Activated naive CD4-positive, alpha-beta T cell (primary cell): Measurements from ENCODE around the gene HOXA10.

Experiments used
- DNase-seq, 4 experiments: peaks; one replicate each; lab custom pipeline; 2025; lab: John Stamatoyannopoulos, UW

The HOXA10 gene

GRCh38 chr7:27165996-27166530 is 8.1 kb downstream of the HOXA10 start:
- no peak for DNase-seq

GRCh38 chr7:27165089-27165995 is 8.8 kb downstream of the HOXA10 start, which contains the start of gene HOXA9:
Gene HOXA9, minus strand, starts transcription at chr7:27165537. Its CDS starts 80 bp downstream, at chr7:27165457.
- DNase-seq: no peak

GRCh38 chr7:27164367-27165088 is 9.6 kb downstream of the HOXA10 start:
- no peak for DNase-seq

- DNase-seq: no peak
Measured at GRCh38 chr7:27164045-27164366, 10.1 kb downstream of the HOXA10 start.

- DNase-seq: no peak
Measured at GRCh38 chr7:27163288-27164044, 10.7 kb downstream of the HOXA10 start.

GRCh38 chr7:27162561-27163287 is 11.4 kb downstream of the HOXA10 start:
- no peak for DNase-seq

GRCh38 chr7:27161721-27162560 is 12.2 kb downstream of the HOXA10 start:
- DNase-seq: no peak

GRCh38 chr7:27161214-27161720 is 12.9 kb downstream of the HOXA10 start:
- DNase-seq: no peak

GRCh38 chr7:27160546-27161213 is 13.4 kb downstream of the HOXA10 start:
- peak; percentile 76 to 92 (median 80) for DNase-seq

GRCh38 chr7:27160145-27160545 is 14.0 kb downstream of the HOXA10 start:
- DNase-seq: no peak

- no peak for DNase-seq
Measured at GRCh38 chr7:27159266-27160144, 14.6 kb downstream of the HOXA10 start.

GRCh38 chr7:27158436-27159265 is 15.5 kb downstream of the HOXA10 start:
- DNase-seq: no peak

GRCh38 chr7:27157702-27158431 is 16.3 kb downstream of the HOXA10 start:
- DNase-seq: no peak

- DNase-seq: no peak
Measured at GRCh38 chr7:27156916-27157701, 17.0 kb downstream of the HOXA10 start.

GRCh38 chr7:27156508-27156898 is 17.6 kb downstream of the HOXA10 start, which contains the start of gene HOXA7:
Gene HOXA7, minus strand, starts transcription at chr7:27156675. Its CDS starts 130 bp downstream, at chr7:27156545.
- no peak for DNase-seq

- no peak for DNase-seq
Measured at GRCh38 chr7:27155816-27156507, 18.2 kb downstream of the HOXA10 start.
